ENCODE results near the gene LUZP2.

Gene LUZP2

GRCh38 chr11:24598641-24599040, 101.8 kb downstream of the LUZP2 start:
- no peak overlapping the region for H3K27ac ChIP-seq (ENCODE audit: low read depth, low read length)
- no peak overlapping the region for H2BK120ac ChIP-seq (ENCODE audit: low read depth, low read length)
- no CpG with 5 or more reads among the region's 2 CpGs for WGBS (ENCODE audit: extremely low coverage, insufficient coverage, low lambda C conversion rate)
- no peak overlapping the region for H3K56ac ChIP-seq (ENCODE audit: low read length)
- H3K79me2 ChIP-seq (ENCODE audit: control insufficient read depth, insufficient read depth, low read length), result no peaks in the 10 kb centered on the region
- DNase-seq, result no peak
- no peaks in the 10 kb centered on the region for H3K36me3 ChIP-seq (ENCODE audit: control insufficient read depth, insufficient read depth, low read length)
- H3K4me1 ChIP-seq (ENCODE audit: control insufficient read depth, low read depth, low read length), result no peaks in the 10 kb centered on the region
- no peak overlapping the region for H3K4ac ChIP-seq (ENCODE audit: low read depth, low read length)
- H2AK5ac ChIP-seq (ENCODE audit: low read length), result no peak overlapping the region
- no peak overlapping the region for H3K18ac ChIP-seq (ENCODE audit: low read length)
- no peak overlapping the region for H3K4me2 ChIP-seq (ENCODE audit: low read length)
- no peak overlapping the region for H3K4me3 ChIP-seq (ENCODE audit: low read length)
- no peak overlapping the region for H4K8ac ChIP-seq (ENCODE audit: low read depth, low read length)
- H4K5ac ChIP-seq (ENCODE audit: low read length), result no peak overlapping the region
- H2BK5ac ChIP-seq (ENCODE audit: low read length), result no peak overlapping the region
- no peak overlapping the region for H3K9ac ChIP-seq (ENCODE audit: low read length)
- no peak overlapping the region for H3K23ac ChIP-seq (ENCODE audit: low read length)
- no peaks in the 10 kb centered on the region for H3K79me1 ChIP-seq (ENCODE audit: low read length)
- H3K27me3 ChIP-seq (ENCODE audit: insufficient read depth, low read length, poor library complexity), result no peaks in the 10 kb centered on the region
- H2BK15ac ChIP-seq (replicated peaks; ENCODE audit: low read depth), result no peak overlapping the region

DNA sequence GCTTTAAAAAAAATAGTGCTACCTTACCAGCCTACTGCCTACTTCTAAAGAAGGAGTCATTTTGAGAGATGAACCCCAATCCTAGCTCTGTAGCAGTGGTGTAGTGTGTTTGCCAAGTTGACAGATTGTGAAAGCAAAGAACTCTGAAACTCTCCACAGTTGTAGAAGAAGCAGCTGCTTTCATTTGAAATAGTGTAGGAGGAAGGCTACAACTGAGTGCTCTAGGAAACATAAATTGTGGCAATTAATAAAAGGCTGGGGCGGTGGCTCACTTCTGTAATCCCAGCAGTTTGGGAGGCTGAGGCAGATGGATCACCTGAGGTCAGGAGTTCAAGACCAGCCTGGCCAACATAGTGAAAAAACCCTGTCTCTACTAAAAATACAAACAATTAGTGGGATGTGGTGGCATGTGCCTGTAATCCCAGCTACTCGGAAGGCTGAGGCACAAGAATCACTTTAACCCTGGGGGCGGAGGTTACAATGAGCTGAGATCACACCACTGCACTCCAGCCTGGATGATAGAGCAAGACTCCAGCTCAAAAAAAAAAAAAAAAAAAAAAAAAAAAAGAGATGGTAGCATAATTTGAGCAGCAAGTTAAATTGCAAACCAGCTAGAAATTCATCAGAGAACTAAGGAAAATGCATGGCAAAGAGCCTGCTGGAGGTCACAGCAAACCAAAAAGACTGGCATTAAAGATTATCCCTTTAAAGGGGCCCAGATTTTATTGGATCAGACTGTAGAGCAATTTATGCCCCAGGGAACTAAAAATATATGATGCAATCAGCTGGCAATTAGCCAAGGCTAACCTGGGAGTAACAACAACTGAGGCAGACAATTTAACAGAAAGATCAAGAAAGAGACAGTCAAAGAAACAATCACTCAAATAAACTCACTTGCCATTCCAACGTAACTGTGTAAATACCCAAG, 112.6 kb downstream of the LUZP2 start:
- Histone ChIP-seq H2BK5ac (ENCODE audit: low read length) (no peak overlapping the region), H3K79me2 (ENCODE audit: control insufficient read depth, insufficient read depth, low read length) (no peaks in the 10 kb centered on the region), H3K9ac (ENCODE audit: low read length) (no peak overlapping the region), H3K4me3 (ENCODE audit: low read length) (no peak overlapping the region), H2BK120ac (ENCODE audit: low read depth, low read length) (no peak overlapping the region), H4K8ac (ENCODE audit: low read depth, low read length) (no peak overlapping the region), H3K4ac (ENCODE audit: low read depth, low read length) (no peak overlapping the region), H2AK5ac (ENCODE audit: low read length) (no peak overlapping the region), H3K4me1 (ENCODE audit: control insufficient read depth, low read depth, low read length) (no peaks in the 10 kb centered on the region), H3K27me3 (ENCODE audit: insufficient read depth, low read length, poor library complexity) (no peaks in the 10 kb centered on the region), H3K27ac (ENCODE audit: low read depth, low read length) (no peak overlapping the region), H3K79me1 (ENCODE audit: low read length) (no peaks in the 10 kb centered on the region), H3K36me3 (ENCODE audit: control insufficient read depth, insufficient read depth, low read length) (no peaks in the 10 kb centered on the region), H3K23ac (ENCODE audit: low read length) (no peak overlapping the region), H3K4me2 (ENCODE audit: low read length) (no peak overlapping the region), H3K56ac (ENCODE audit: low read length) (no peak overlapping the region), H2BK15ac (replicated peaks; ENCODE audit: low read depth) (no peak overlapping the region), H4K5ac (ENCODE audit: low read length) (no peak overlapping the region), H3K18ac (ENCODE audit: low read length) (no peak overlapping the region)
- peak; percentile 47 for DNase-seq
- no CpG with 5 or more reads among the region's 4 CpGs for WGBS (ENCODE audit: extremely low coverage, insufficient coverage, low lambda C conversion rate)

GRCh38 chr11:24615451-24616160, 118.8 kb downstream of the LUZP2 start:
- H3K79me2 ChIP-seq (ENCODE audit: control insufficient read depth, insufficient read depth, low read length), result no peaks in the 10 kb centered on the region

GRCh38 chr11:24617856-24618255, 121.0 kb downstream of the LUZP2 start:
- Histone ChIP-seq H3K79me2 (ENCODE audit: control insufficient read depth, insufficient read depth, low read length) (no peaks in the 10 kb centered on the region), H2BK5ac (ENCODE audit: low read length) (no peak overlapping the region), H3K4me2 (ENCODE audit: low read length) (no peak overlapping the region), H4K5ac (ENCODE audit: low read length) (no peak overlapping the region), H3K23ac (ENCODE audit: low read length) (no peak overlapping the region), H3K79me1 (ENCODE audit: low read length) (no peaks in the 10 kb centered on the region), H3K4me3 (ENCODE audit: low read length) (no peak overlapping the region), H3K27me3 (ENCODE audit: insufficient read depth, low read length, poor library complexity) (no peaks in the 10 kb centered on the region), H3K36me3 (ENCODE audit: control insufficient read depth, insufficient read depth, low read length) (no peaks in the 10 kb centered on the region), H2BK120ac (ENCODE audit: low read depth, low read length) (no peak overlapping the region), H2AK5ac (ENCODE audit: low read length) (no peak overlapping the region), H3K56ac (ENCODE audit: low read length) (no peak overlapping the region), H3K4me1 (ENCODE audit: control insufficient read depth, low read depth, low read length) (no peaks in the 10 kb centered on the region), H3K9ac (ENCODE audit: low read length) (no peak overlapping the region), H3K18ac (ENCODE audit: low read length) (no peak overlapping the region), H3K4ac (ENCODE audit: low read depth, low read length) (no peak overlapping the region), H2BK15ac (replicated peaks; ENCODE audit: low read depth) (no peak overlapping the region), H4K8ac (ENCODE audit: low read depth, low read length) (no peak overlapping the region), H3K27ac (ENCODE audit: low read depth, low read length) (no peak overlapping the region)
- DNase-seq, result peak; percentile 37
- no CpG with 5 or more reads among the region's 1 CpG for WGBS (ENCODE audit: extremely low coverage, insufficient coverage, low lambda C conversion rate)

More at GRCh38 chr11:24615451-24616160, 118.8 kb downstream of the LUZP2 start:
- Histone ChIP-seq H2BK5ac (ENCODE audit: low read length) (no peak overlapping the region), H3K27me3 (ENCODE audit: insufficient read depth, low read length, poor library complexity) (no peaks in the 10 kb centered on the region), H3K27ac (ENCODE audit: low read depth, low read length) (no peak overlapping the region), H3K4me1 (ENCODE audit: control insufficient read depth, low read depth, low read length) (no peaks in the 10 kb centered on the region), H3K4me3 (ENCODE audit: low read length) (no peak overlapping the region), H3K36me3 (ENCODE audit: control insufficient read depth, insufficient read depth, low read length) (no peaks in the 10 kb centered on the region), H3K4ac (ENCODE audit: low read depth, low read length) (no peak overlapping the region), H2BK15ac (replicated peaks; ENCODE audit: low read depth) (no peak overlapping the region), H2BK120ac (ENCODE audit: low read depth, low read length) (no peak overlapping the region), H2AK5ac (ENCODE audit: low read length) (no peak overlapping the region), H4K5ac (ENCODE audit: low read length) (no peak overlapping the region), H3K4me2 (ENCODE audit: low read length) (no peak overlapping the region), H3K23ac (ENCODE audit: low read length) (no peak overlapping the region), H3K18ac (ENCODE audit: low read length) (no peak overlapping the region), H3K9ac (ENCODE audit: low read length) (no peak overlapping the region), H3K56ac (ENCODE audit: low read length) (no peak overlapping the region), H3K79me1 (ENCODE audit: low read length) (no peaks in the 10 kb centered on the region), H4K8ac (ENCODE audit: low read depth, low read length) (no peak overlapping the region)
- no peak for DNase-seq

DNA sequence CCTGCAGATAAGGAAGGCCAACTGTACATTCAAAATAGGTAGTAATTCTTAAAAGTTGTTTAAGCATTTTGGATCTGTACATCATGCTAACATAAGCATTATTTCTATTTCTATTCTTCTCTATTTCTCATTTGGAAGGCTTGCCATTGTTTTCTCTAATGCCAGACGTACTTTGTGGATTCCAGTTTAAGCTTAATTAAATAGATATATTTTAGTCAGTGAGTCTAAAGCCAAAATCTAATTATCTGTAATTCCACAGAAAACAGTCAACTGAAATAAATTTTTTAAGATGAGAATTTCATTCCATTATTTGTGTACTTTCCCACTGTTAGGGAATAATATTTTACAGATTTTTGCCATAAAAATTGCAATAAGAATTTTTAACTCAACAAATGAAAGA, 123.0 kb downstream of the LUZP2 start:
- H3K4ac ChIP-seq (ENCODE audit: low read depth, low read length), result no peak overlapping the region
- no peak overlapping the region for H3K23ac ChIP-seq (ENCODE audit: low read length)
- no CpG with 5 or more reads among the region's 1 CpG for WGBS (ENCODE audit: extremely low coverage, insufficient coverage, low lambda C conversion rate)
- H2AK5ac ChIP-seq (ENCODE audit: low read length), result no peak overlapping the region
- H2BK5ac ChIP-seq (ENCODE audit: low read length), result no peak overlapping the region
- H4K8ac ChIP-seq (ENCODE audit: low read depth, low read length), result no peak overlapping the region
- no peaks in the 10 kb centered on the region for H3K27me3 ChIP-seq (ENCODE audit: insufficient read depth, low read length, poor library complexity)
- no peaks in the 10 kb centered on the region for H3K4me1 ChIP-seq (ENCODE audit: control insufficient read depth, low read depth, low read length)
- H3K4me3 ChIP-seq (ENCODE audit: low read length), result no peak overlapping the region
- H3K18ac ChIP-seq (ENCODE audit: low read length), result no peak overlapping the region
- H3K27ac ChIP-seq (ENCODE audit: low read depth, low read length), result no peak overlapping the region
- no peaks in the 10 kb centered on the region for H3K79me1 ChIP-seq (ENCODE audit: low read length)
- H3K9ac ChIP-seq (ENCODE audit: low read length), result no peak overlapping the region
- H2BK15ac ChIP-seq (replicated peaks; ENCODE audit: low read depth), result no peak overlapping the region
- H3K56ac ChIP-seq (ENCODE audit: low read length), result no peak overlapping the region
- no peaks in the 10 kb centered on the region for H3K36me3 ChIP-seq (ENCODE audit: control insufficient read depth, insufficient read depth, low read length)
- no peaks in the 10 kb centered on the region for H3K79me2 ChIP-seq (ENCODE audit: control insufficient read depth, insufficient read depth, low read length)
- no peak overlapping the region for H4K5ac ChIP-seq (ENCODE audit: low read length)
- DNase-seq, result no peak
- H3K4me2 ChIP-seq (ENCODE audit: low read length), result no peak overlapping the region
- no peak overlapping the region for H2BK120ac ChIP-seq (ENCODE audit: low read depth, low read length)

Measured in mesendoderm (in vitro differentiated cells).